Memory B cell (primary cell): ENCODE measurements around the gene TRNP1.
"Not testable (repeated sequence)": the region's sequence is repeated elsewhere in the genome, so short reads cannot be mapped to it uniquely, and the experiment has no call there.

Experiments
- ATAC-seq: fragments of 150-1000 bp; cut with Tn5 transposase; 2 replicates; pipeline ENCODE4 v1.10.0; 2021; ENCODE audit warnings: low read depth, mild to moderate bottlenecking, moderate library complexity
- DNase-seq, 2 donors: peaks; one replicate each; pipeline ENCODE4 v3.0.0; 2022; ENCODE audit warnings: low spot score in 2 of 2
- H3K27ac Mint-ChIP-seq: one replicate; pipeline ENCODE4 v1.8.0; 2022; ENCODE audit warnings: mild to moderate bottlenecking, moderate library complexity, mixed read lengths
- H3K27me3 Mint-ChIP-seq: one replicate; pipeline ENCODE4 v1.8.0; 2022; ENCODE audit warnings: mixed read lengths
- H3K36me3 Mint-ChIP-seq: one replicate; pipeline ENCODE4 v1.8.0; 2022; ENCODE audit warnings: mild to moderate bottlenecking, mixed read lengths
- H3K4me1 Mint-ChIP-seq: one replicate; pipeline ENCODE4 v1.8.0; 2022; ENCODE audit warnings: mixed read lengths
- H3K4me3 Mint-ChIP-seq: one replicate; pipeline ENCODE4 v1.8.0; 2022; ENCODE audit warnings: mild to moderate bottlenecking, moderate library complexity, mixed read lengths
- H3K9me3 Mint-ChIP-seq: one replicate; pipeline ENCODE4 v1.8.0; 2022; ENCODE audit warnings: mixed read lengths

The TRNP1 gene

DNA sequence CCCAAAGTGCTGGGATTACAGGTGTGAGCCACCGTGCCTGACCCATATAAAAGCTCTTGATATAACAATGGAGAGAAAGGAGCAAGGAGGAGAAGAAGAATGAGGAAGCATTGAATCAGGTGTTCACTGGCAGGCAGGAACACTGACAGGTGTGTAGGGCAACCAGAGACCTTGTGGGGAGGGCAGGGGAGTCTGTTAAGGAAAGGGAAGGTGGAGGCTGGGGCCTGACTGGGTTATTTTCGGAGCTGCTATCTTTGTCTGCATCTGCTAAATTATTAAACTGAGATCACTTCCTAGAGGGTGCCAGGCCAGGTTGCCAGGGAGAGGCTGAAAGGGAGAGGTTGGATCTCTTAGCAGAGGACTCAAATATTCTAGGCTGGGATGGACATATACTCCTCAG is 6.8 kb upstream of the TRNP1 start:
- peaks cover 11% of the 10 kb centered on the region for H3K27me3 Mint-ChIP-seq

GRCh38 chr1:26989403-26990109 is 3.9 kb upstream of the TRNP1 start:
- not testable (repeated sequence) for H3K9me3 Mint-ChIP-seq, H3K4me3 Mint-ChIP-seq, H3K36me3 Mint-ChIP-seq

More for the DNA sequence above, 6.8 kb upstream of the TRNP1 start:
- Mint-ChIP-seq H3K9me3 (no peaks in the 10 kb centered on the region), H3K36me3 (no peaks in the 10 kb centered on the region), H3K4me1 (peaks cover 3% of the 10 kb centered on the region), H3K4me3 (no peak overlapping the region), H3K27ac (no peak overlapping the region)
- DNase-seq (no peak), ATAC-seq (no peak)

GRCh38 chr1:26991310-26992116 is 2.0 kb upstream of the TRNP1 start:
- ATAC-seq (no peak), DNase-seq (no peak)
- Mint-ChIP-seq H3K36me3 (no peaks in the 10 kb centered on the region), H3K4me3 (no peak overlapping the region), H3K9me3 (no peaks in the 10 kb centered on the region), H3K27me3 (peaks cover 20% of the 10 kb centered on the region), H3K4me1 (peaks cover 9% of the 10 kb centered on the region), H3K27ac (no peak overlapping the region)

More at GRCh38 chr1:26989403-26990109, 3.9 kb upstream of the TRNP1 start:
- peaks cover 18% of the 10 kb centered on the region for H3K27me3 Mint-ChIP-seq
- ATAC-seq, H3K27ac Mint-ChIP-seq, DNase-seq, H3K4me1 Mint-ChIP-seq: not testable (repeated sequence)

- peaks cover 15% of the 10 kb centered on the region for H3K4me1 Mint-ChIP-seq
- peak; percentile 52 for ATAC-seq
- H3K36me3 Mint-ChIP-seq, result no peaks in the 10 kb centered on the region
- no peak overlapping the region for H3K27ac Mint-ChIP-seq
- DNase-seq, result peak in 1 of 2 donors; percentile 32
- H3K27me3 Mint-ChIP-seq, result peaks cover 20% of the 10 kb centered on the region
- no peaks in the 10 kb centered on the region for H3K9me3 Mint-ChIP-seq
- peak overlapping the region; percentile 79 for H3K4me3 Mint-ChIP-seq
Observed at GRCh38 chr1:26994020-26994786, 711 bp downstream of the TRNP1 start.

- H3K4me3 Mint-ChIP-seq, result peak overlapping the region; percentile 72
- DNase-seq (no peak), ATAC-seq (no peak)
- H3K4me1 Mint-ChIP-seq, result peaks cover 15% of the 10 kb centered on the region
- peaks cover 16% of the 10 kb centered on the region for H3K27me3 Mint-ChIP-seq
- H3K27ac Mint-ChIP-seq, result no peak overlapping the region
- no peaks in the 10 kb centered on the region for H3K36me3 Mint-ChIP-seq
- no peaks in the 10 kb centered on the region for H3K9me3 Mint-ChIP-seq
Observed at GRCh38 chr1:26994787-26995517, 1.5 kb downstream of the TRNP1 start.

DNA sequence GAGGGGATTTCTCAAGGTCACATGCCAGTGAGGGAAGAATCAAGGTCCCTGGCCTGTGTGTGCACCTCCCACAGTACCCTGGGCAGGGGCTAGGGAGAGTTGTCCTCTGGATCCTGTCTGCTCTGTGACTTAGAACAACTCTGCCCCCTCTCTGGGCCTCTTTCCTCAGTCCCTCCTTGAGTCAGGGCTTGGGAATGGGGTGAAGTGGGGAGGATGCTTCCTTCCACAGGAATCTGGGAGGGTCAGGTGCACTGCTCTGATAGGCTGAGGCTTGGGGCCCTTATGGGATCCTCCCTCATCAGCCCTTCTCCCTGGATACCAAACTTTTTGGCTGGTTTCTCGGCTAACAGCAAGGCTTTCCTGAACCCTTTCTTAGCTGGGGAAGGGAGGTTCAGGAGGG is 2.5 kb downstream of the TRNP1 start:
- no peaks in the 10 kb centered on the region for H3K9me3 Mint-ChIP-seq
- no peak overlapping the region for H3K27ac Mint-ChIP-seq
- peaks cover 15% of the 10 kb centered on the region for H3K4me1 Mint-ChIP-seq
- ATAC-seq (no peak), DNase-seq (no peak)
- peaks cover 16% of the 10 kb centered on the region for H3K27me3 Mint-ChIP-seq
- no peak overlapping the region for H3K4me3 Mint-ChIP-seq
- no peaks in the 10 kb centered on the region for H3K36me3 Mint-ChIP-seq

DNA sequence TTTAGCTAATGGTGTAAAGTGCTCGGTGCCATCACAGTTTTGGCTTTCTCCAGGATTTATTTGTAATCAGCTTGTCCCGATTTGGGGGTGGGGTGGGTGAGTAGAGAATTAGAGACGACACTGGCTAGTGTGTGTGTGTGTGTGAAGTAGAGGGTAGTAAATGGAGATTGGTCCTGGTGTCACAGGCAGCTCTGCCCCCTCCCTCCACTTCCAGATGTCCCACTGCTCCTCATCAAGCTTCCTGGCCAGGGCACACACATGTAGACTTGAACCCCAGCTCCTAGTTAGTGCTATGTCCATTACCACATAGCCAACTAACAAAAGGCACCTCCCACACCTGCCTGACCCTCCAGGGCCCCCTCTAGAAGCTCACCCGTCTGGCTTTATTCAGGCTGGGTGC is 3.2 kb downstream of the TRNP1 start:
- Mint-ChIP-seq H3K36me3 (no peaks in the 10 kb centered on the region), H3K4me1 (peaks cover 15% of the 10 kb centered on the region), H3K4me3 (no peak overlapping the region), H3K27ac (no peak overlapping the region), H3K27me3 (peaks cover 10% of the 10 kb centered on the region), H3K9me3 (no peaks in the 10 kb centered on the region)
- ATAC-seq, result no peak
- DNase-seq, result no peak

GRCh38 chr1:26998429-26999300 is 5.2 kb downstream of the TRNP1 start:
- no peak for DNase-seq
- H3K4me1 Mint-ChIP-seq, result peaks cover 21% of the 10 kb centered on the region
- no peaks in the 10 kb centered on the region for H3K9me3 Mint-ChIP-seq
- no peak for ATAC-seq
- H3K27ac Mint-ChIP-seq, result no peak overlapping the region
- peaks cover 2% of the 10 kb centered on the region for H3K27me3 Mint-ChIP-seq
- H3K4me3 Mint-ChIP-seq, result no peak overlapping the region
- no peaks in the 10 kb centered on the region for H3K36me3 Mint-ChIP-seq

DNA sequence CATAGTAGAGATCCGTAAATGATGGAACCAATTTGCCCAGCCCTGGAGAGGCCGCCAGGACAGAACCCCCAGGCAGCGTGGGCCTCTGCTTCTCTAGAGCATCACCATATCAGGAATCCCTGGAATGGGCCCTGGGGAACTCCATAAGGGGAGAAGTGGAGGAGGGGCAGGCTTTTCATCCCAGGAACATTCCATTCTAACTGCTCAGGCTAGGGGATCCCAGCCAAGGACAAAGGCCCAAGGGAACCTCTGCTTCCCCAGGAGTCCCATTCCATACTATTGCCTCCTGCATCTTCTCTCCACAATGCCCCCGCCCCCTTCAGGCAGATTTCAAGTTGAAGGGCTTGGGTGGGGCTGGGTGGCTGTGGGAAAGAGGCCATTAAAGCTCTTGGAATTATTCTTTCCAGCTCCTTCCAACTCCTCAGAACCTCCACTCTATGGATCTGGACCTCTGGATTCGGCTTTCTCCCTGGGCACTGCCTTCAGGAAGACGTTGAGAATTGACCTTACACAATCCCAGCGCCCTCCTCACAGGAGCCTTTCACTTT is 6.0 kb downstream of the TRNP1 start:
- H3K4me1 Mint-ChIP-seq, result peaks cover 19% of the 10 kb centered on the region
- DNase-seq, result no peak

DNA sequence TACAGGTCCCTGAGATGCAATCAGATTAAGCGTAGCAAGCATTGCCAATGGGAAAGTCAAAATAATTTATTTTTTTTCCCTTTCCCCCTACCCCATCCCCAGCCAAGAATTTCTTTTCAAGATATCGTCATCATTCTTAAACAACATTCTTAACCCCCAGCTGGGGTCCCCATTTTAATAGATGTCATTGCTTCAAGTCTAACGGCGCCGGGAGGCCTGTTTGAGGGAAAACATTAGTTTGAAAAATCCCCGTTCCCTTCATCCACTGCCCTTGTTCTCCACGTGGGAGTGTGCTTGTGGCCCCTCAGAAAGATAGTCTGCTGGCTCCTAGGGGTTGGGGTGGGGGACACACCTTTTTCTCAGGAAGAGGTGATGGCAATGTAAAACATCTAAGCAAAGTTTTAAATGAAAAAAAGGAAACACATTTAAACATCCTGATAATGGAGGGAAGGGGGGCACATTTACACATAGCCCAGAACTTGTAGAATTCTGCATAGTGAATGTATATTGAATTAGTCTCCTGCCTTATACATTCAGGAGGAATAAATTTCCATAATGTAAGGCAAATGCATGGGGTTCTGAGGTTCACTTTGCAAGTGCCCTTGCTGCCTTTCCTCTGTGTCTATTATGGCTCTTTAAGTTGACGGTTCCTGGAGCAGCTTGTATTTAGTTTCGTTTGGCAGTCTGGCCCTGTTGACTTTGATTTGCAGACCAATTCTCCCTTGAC is 6.8 kb downstream of the TRNP1 start:
- Mint-ChIP-seq H3K27me3 (peaks cover 2% of the 10 kb centered on the region), H3K36me3 (no peaks in the 10 kb centered on the region), H3K27ac (no peak overlapping the region), H3K4me1 (peaks cover 18% of the 10 kb centered on the region), H3K4me3 (no peak overlapping the region), H3K9me3 (no peaks in the 10 kb centered on the region)
- ATAC-seq, result no peak
- DNase-seq, result no peak

More for the DNA sequence above, 6.0 kb downstream of the TRNP1 start:
- Mint-ChIP-seq H3K27me3 (peaks cover 2% of the 10 kb centered on the region), H3K27ac (no peak overlapping the region), H3K36me3 (no peaks in the 10 kb centered on the region), H3K9me3 (no peaks in the 10 kb centered on the region), H3K4me3 (no peak overlapping the region)
- no peak for ATAC-seq

- Mint-ChIP-seq H3K9me3 (no peaks in the 10 kb centered on the region), H3K4me1 (peaks cover 18% of the 10 kb centered on the region), H3K4me3 (no peak overlapping the region), H3K27ac (no peak overlapping the region), H3K36me3 (no peaks in the 10 kb centered on the region), H3K27me3 (no peaks in the 10 kb centered on the region)
- DNase-seq, result no peak
- ATAC-seq, result no peak
Observed at GRCh38 chr1:27000817-27001460, 7.4 kb downstream of the TRNP1 start.
